IPS-18c (cell line): Measurements from ENCODE around the gene BCORL1.

ENCODE experiments used
- H3K4me3 ChIP-seq: 2 replicates; pipeline ENCODE4 v1.7.0; 2013; ENCODE audit warnings: low read depth, mild to moderate bottlenecking, low read length, moderate library complexity; ENCODE audit not compliant: insufficient read depth
- H3K9me3 ChIP-seq: one replicate; pipeline ENCODE4 v1.6.1; 2013; ENCODE audit warnings: mild to moderate bottlenecking, low read length, moderate library complexity; ENCODE audit not compliant: control insufficient read depth, insufficient read depth

The BCORL1 gene

GRCh38 chrX:130066975-130067615 lies 84.7 kb downstream of the BCORL1 start:
- H3K9me3 ChIP-seq = peaks cover 11% of the 10 kb centered on the region
- H3K4me3 ChIP-seq = no peak overlapping the region

GRCh38 chrX:130071611-130072344 lies 89.3 kb downstream of the BCORL1 start:
- no peak overlapping the region for H3K4me3 ChIP-seq
- H3K9me3 ChIP-seq = peaks cover 17% of the 10 kb centered on the region

GRCh38 chrX:130072345-130072740 lies 89.9 kb downstream of the BCORL1 start:
- H3K4me3 ChIP-seq = no peak overlapping the region
- peaks cover 13% of the 10 kb centered on the region for H3K9me3 ChIP-seq

GRCh38 chrX:130075777-130076176 lies 93.3 kb downstream of the BCORL1 start:
- peaks cover 14% of the 10 kb centered on the region for H3K9me3 ChIP-seq
- no peak overlapping the region for H3K4me3 ChIP-seq

GRCh38 chrX:130079824-130080406 lies 97.5 kb downstream of the BCORL1 start:
- peaks cover 17% of the 10 kb centered on the region for H3K9me3 ChIP-seq
- H3K4me3 ChIP-seq = no peak overlapping the region

- Histone ChIP-seq H3K9me3 (peaks cover 17% of the 10 kb centered on the region), H3K4me3 (no peak overlapping the region)
Measured at GRCh38 chrX:130080791-130081367, 98.4 kb downstream of the BCORL1 start.

GRCh38 chrX:130081421-130082045 lies 99.1 kb downstream of the BCORL1 start:
- Histone ChIP-seq H3K4me3 (no peak overlapping the region), H3K9me3 (peaks cover 19% of the 10 kb centered on the region)

GRCh38 chrX:130082244-130083106 lies 100.0 kb downstream of the BCORL1 start:
- Histone ChIP-seq H3K4me3 (no peak overlapping the region), H3K9me3 (peaks cover 19% of the 10 kb centered on the region)

GRCh38 chrX:130083107-130083490 lies 100.7 kb downstream of the BCORL1 start:
- Histone ChIP-seq H3K4me3 (no peak overlapping the region), H3K9me3 (peaks cover 19% of the 10 kb centered on the region)

- peaks cover 19% of the 10 kb centered on the region for H3K9me3 ChIP-seq
- no peak overlapping the region for H3K4me3 ChIP-seq
Measured at GRCh38 chrX:130083656-130084382, 101.4 kb downstream of the BCORL1 start.

GRCh38 chrX:130084631-130085237 lies 102.3 kb downstream of the BCORL1 start:
- H3K9me3 ChIP-seq = peaks cover 15% of the 10 kb centered on the region
- no peak overlapping the region for H3K4me3 ChIP-seq

GRCh38 chrX:130085551-130086446 lies 103.4 kb downstream of the BCORL1 start:
- no peak overlapping the region for H3K4me3 ChIP-seq
- H3K9me3 ChIP-seq = peaks cover 15% of the 10 kb centered on the region

- Histone ChIP-seq H3K4me3 (no peak overlapping the region), H3K9me3 (peaks cover 15% of the 10 kb centered on the region)
Measured at GRCh38 chrX:130086447-130087206, 104.2 kb downstream of the BCORL1 start.

GRCh38 chrX:130090364-130090763 lies 107.9 kb downstream of the BCORL1 start:
- no peak overlapping the region for H3K4me3 ChIP-seq
- H3K9me3 ChIP-seq = peaks cover 10% of the 10 kb centered on the region
